ENCODE data around the gene SOSTDC1.
"Not testable (repeated sequence)": the region's sequence is repeated elsewhere in the genome, so short reads cannot be mapped to it uniquely, and the experiment has no call there.

SOSTDC1 gene

GRCh38 chr7:16465469-16466361 lies at the start of gene SOSTDC1:
TSS of gene SOSTDC1 (minus strand) at chr7:16465738. CDS start at chr7:16465668, 70 bp downstream.
- no peak for DNase-seq

GRCh38 chr7:16514729-16515128 lies 49.2 kb upstream of the SOSTDC1 start:
- no peak for DNase-seq

- DNase-seq = no peak
These were observed 48.7 kb upstream of the SOSTDC1 start for GRCh38 chr7:16514271-16514670.

- no peak for DNase-seq
These were observed 46.6 kb upstream of the SOSTDC1 start for GRCh38 chr7:16512097-16512496.

- DNase-seq = no peak
These were observed 45.8 kb upstream of the SOSTDC1 start for GRCh38 chr7:16511314-16511713.

GRCh38 chr7:16509829-16510228 lies 44.3 kb upstream of the SOSTDC1 start:
- no peak for DNase-seq

- DNase-seq = not testable (repeated sequence)
These were observed 40.9 kb upstream of the SOSTDC1 start for GRCh38 chr7:16506422-16506821.

GRCh38 chr7:16504019-16504418 lies 38.5 kb upstream of the SOSTDC1 start:
- peak; percentile 25 for DNase-seq

- DNase-seq = no peak
These were observed 36.8 kb upstream of the SOSTDC1 start for GRCh38 chr7:16502303-16502702.

- DNase-seq = no peak
These were observed 32.6 kb upstream of the SOSTDC1 start for GRCh38 chr7:16498122-16498521.

- no peak for DNase-seq
These were observed 29.6 kb upstream of the SOSTDC1 start for GRCh38 chr7:16494955-16495719.

- no peak for DNase-seq
These were observed 29.0 kb upstream of the SOSTDC1 start for GRCh38 chr7:16494551-16494950.

- DNase-seq = no peak
These were observed 27.7 kb upstream of the SOSTDC1 start for GRCh38 chr7:16493266-16493665.

- no peak for DNase-seq
These were observed 27.1 kb upstream of the SOSTDC1 start for GRCh38 chr7:16492513-16493062.

GRCh38 chr7:16491148-16491547 lies 25.6 kb upstream of the SOSTDC1 start:
- no peak for DNase-seq

GRCh38 chr7:16484453-16485158 lies 19.1 kb upstream of the SOSTDC1 start:
- no peak for DNase-seq

- DNase-seq = no peak
These were observed 14.1 kb upstream of the SOSTDC1 start for GRCh38 chr7:16479591-16479990.

GRCh38 chr7:16479161-16479560 lies 13.6 kb upstream of the SOSTDC1 start:
- no peak for DNase-seq

GRCh38 chr7:16471933-16472332 lies 6.4 kb upstream of the SOSTDC1 start:
- DNase-seq = no peak

GRCh38 chr7:16463949-16464715 lies 1.4 kb downstream of the SOSTDC1 start:
- no peak for DNase-seq

GRCh38 chr7:16463520-16463919 lies 2.0 kb downstream of the SOSTDC1 start:
- no peak for DNase-seq

GRCh38 chr7:16462431-16462889 lies 3.1 kb downstream of the SOSTDC1 start:
- DNase-seq = no peak

All from T1000 (cell line).